HEK293T (cell line): Measurements from ENCODE around the gene ARHGDIB.

Experiments
- CTCF ChIA-PET: fragments of 350-600 bp; formaldehyde crosslinking; extraction: SDS; loops from one replicate; lab custom pipeline; 2021; ENCODE audit warnings: antibody characterized with exemption, inconsistent platforms; lab: Yijun Ruan, JAX
- POLR2A ChIA-PET: fragments of 350-600 bp; formaldehyde crosslinking; extraction: SDS; loops from one replicate; lab custom pipeline; 2020; ENCODE audit warnings: antibody characterized with exemption, inconsistent platforms; lab: Yijun Ruan, JAX
- DNase-seq: peaks from one replicate; pipeline ENCODE4 v3.0.0; 2012; ENCODE audit warnings: mixed read lengths; ENCODE audit errors: extremely low spot score
- ARNT ChIP-seq: fragments of 450-650 bp; IDR thresholded peaks from 2 replicates; pipeline ENCODE4 v1.6.1; 2017; ENCODE audit warnings: mild to moderate bottlenecking
- BHLHE40 ChIP-seq: fragments of 450-650 bp; IDR thresholded peaks from 2 replicates; pipeline ENCODE4 v1.6.1; 2016; ENCODE audit warnings: mild to moderate bottlenecking, moderate library complexity, borderline replicate concordance
- CTBP1 ChIP-seq: fragments of 450-650 bp; IDR thresholded peaks from 2 replicates; pipeline ENCODE4 v1.6.1; 2016; ENCODE audit warnings: borderline replicate concordance
- ELF4 ChIP-seq: fragments of 450-650 bp; IDR thresholded peaks from 2 replicates; pipeline ENCODE4 v1.6.1; 2017; ENCODE audit warnings: antibody characterized with exemption
- FOXA1 ChIP-seq: fragments of 450-650 bp; IDR thresholded peaks from 2 replicates; pipeline ENCODE4 v1.6.1; 2016; ENCODE audit warnings: mild to moderate bottlenecking
- FOXK2 ChIP-seq: fragments of 450-650 bp; IDR thresholded peaks from 2 replicates; pipeline ENCODE4 v1.6.1; 2016; ENCODE audit warnings: mild to moderate bottlenecking
- FOXM1 ChIP-seq: fragments of 450-650 bp; IDR thresholded peaks from 2 replicates; pipeline ENCODE4 v1.6.1; 2017; ENCODE audit warnings: mild to moderate bottlenecking, borderline replicate concordance
- HDGF ChIP-seq: fragments of 450-650 bp; IDR thresholded peaks from 2 replicates; pipeline ENCODE4 v1.6.1; 2017; ENCODE audit warnings: antibody characterized with exemption, borderline replicate concordance
- L3MBTL2 ChIP-seq: fragments of 450-650 bp; conservative IDR thresholded peaks from 2 replicates; pipeline ENCODE4 v1.6.1; 2016; ENCODE audit warnings: mild to moderate bottlenecking
- LEF1 ChIP-seq: fragments of 450-650 bp; IDR thresholded peaks from 2 replicates; pipeline ENCODE4 v1.6.1; 2017; ENCODE audit warnings: mild to moderate bottlenecking, borderline replicate concordance
- NFRKB ChIP-seq: fragments of 450-650 bp; IDR thresholded peaks from 2 replicates; pipeline ENCODE4 v1.6.1; 2016; ENCODE audit warnings: mild to moderate bottlenecking, moderate library complexity
- PKNOX1 ChIP-seq: fragments of 450-650 bp; IDR thresholded peaks from 2 replicates; pipeline ENCODE4 v1.6.1; 2016
- SP1 ChIP-seq: fragments of 450-650 bp; IDR thresholded peaks from 2 replicates; pipeline ENCODE4 v1.6.1; 2017
- SUZ12 ChIP-seq: fragments of 450-650 bp; IDR thresholded peaks from 2 replicates; pipeline ENCODE4 v1.6.1; 2016; ENCODE audit warnings: mild to moderate bottlenecking
- TARDBP ChIP-seq: fragments of 450-650 bp; IDR thresholded peaks from 2 replicates; pipeline ENCODE4 v1.6.1; 2016
- ZNF384 ChIP-seq: fragments of 450-650 bp; IDR thresholded peaks from 2 replicates; pipeline ENCODE4 v1.6.1; 2016

The ARHGDIB gene

DNA sequence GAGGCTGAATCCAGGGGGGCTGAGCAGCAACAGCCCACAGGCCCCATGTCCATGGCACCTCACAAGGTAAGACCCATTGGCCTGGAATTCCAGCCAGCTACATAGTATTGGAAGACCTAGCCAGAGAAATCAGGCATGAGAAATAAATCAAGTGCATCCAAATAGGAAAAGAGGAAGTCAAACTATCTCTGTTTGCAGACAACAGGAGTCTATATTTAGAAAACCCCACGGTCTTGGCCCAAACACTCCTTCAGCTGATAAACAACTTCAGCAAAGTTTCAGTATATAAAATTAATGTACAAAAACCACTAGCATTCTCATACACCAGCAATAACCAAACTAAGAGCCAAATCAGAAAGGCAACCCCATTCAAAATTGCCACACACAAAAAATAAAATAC lies 28.4 kb upstream of the ARHGDIB start:
- ChIA-PET POLR2A (no interaction called here), CTCF (no interaction called here)
- TF ChIP-seq ARNT = no peak
- no peak for DNase-seq

DNA sequence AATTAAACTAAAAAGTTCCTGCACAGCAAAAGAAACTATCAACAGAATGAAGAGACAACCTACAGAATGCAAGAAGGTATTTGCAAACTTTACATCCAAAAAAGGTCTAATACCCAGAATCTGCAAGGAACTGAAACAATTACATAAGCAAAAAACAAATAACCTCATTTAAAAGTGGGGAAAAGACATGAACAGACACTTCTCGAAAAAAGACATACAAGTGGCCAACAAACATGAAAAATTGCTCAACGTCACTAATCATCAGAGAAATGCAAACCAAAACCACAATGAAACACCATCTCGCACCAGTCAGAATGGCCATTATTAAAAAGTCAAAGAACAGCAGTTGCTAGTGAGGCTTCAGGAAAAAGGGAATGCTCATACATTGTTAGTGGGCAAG lies 26.6 kb upstream of the ARHGDIB start:
- no peak for TF ChIP-seq FOXM1
- no peak for TF ChIP-seq ARNT
- no peak for TF ChIP-seq PKNOX1
- TF ChIP-seq CTBP1 = no peak
- TF ChIP-seq L3MBTL2 = no peak
- TF ChIP-seq FOXA1 = no peak
- no peak for TF ChIP-seq ELF4
- no peak for TF ChIP-seq SP1
- TF ChIP-seq SUZ12 = no peak
- no peak for TF ChIP-seq BHLHE40
- TF ChIP-seq LEF1 = no peak
- no peak for TF ChIP-seq NFRKB
- TF ChIP-seq FOXK2 = no peak
- TF ChIP-seq HDGF = no peak
- CTCF ChIA-PET = no interaction called here
- POLR2A ChIA-PET = no interaction called here
- no peak for DNase-seq

- TF ChIP-seq ZNF384 (no peak), HDGF (no peak), ELF4 (no peak), NFRKB (no peak), SUZ12 (no peak), PKNOX1 (no peak), ARNT (no peak), FOXM1 (no peak), FOXK2 (no peak), FOXA1 (no peak)
- no peak for DNase-seq
- POLR2A ChIA-PET = no interaction called here
- CTCF ChIA-PET = no interaction called here
These were observed 25.0 kb upstream of the ARHGDIB start for GRCh38 chr12:14986449-14986848.

GRCh38 chr12:14984766-14985285 lies 23.4 kb upstream of the ARHGDIB start:
- no peak for DNase-seq
- POLR2A ChIA-PET = interaction anchor here (0.9 kb wide), 1 partner anchor 215 kb away, joined by 3 read pairs; no protein-coding TSS in a partner anchor
- TF ChIP-seq CTBP1 = no peak
- TF ChIP-seq BHLHE40 = no peak
- no peak for TF ChIP-seq FOXM1
- no peak for TF ChIP-seq SUZ12
- TF ChIP-seq FOXA1 = no peak
- TF ChIP-seq TARDBP = no peak
- TF ChIP-seq FOXK2 = no peak
- TF ChIP-seq SP1 = no peak
- no peak for TF ChIP-seq ZNF384
- no peak for TF ChIP-seq ARNT
- TF ChIP-seq PKNOX1 = no peak
- TF ChIP-seq L3MBTL2 = no peak
- no peak for TF ChIP-seq LEF1
- no peak for TF ChIP-seq HDGF
- TF ChIP-seq NFRKB = no peak
- CTCF ChIA-PET = interaction anchor here (0.6 kb wide), 1 partner anchor 126 kb away, joined by 5 read pairs; no protein-coding TSS in a partner anchor

DNA sequence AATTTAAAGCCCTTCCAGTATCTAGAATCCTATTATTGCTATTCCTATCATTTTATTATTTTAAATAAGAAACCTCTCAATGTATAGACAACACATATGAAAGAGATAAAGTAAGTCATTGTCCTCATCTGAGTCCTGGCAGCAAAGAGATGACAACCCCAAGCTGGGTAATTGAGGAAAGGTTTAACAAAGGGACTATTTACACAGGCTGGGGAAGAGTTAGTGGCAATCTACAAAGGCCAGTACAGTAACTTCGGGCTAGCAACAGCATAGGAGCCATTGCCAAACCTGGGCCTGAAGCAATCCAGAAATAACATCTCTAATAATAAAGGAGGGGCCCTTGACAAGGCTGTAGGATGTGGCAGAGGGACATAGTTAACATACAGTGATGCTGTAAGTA lies 22.6 kb upstream of the ARHGDIB start:
- no peak for DNase-seq
- ChIA-PET POLR2A (no interaction called here), CTCF (no interaction called here)
- TF ChIP-seq ELF4 = no peak
- no peak for TF ChIP-seq HDGF
- no peak for TF ChIP-seq SP1
- TF ChIP-seq SUZ12 = no peak
- no peak for TF ChIP-seq TARDBP
- TF ChIP-seq NFRKB = no peak
- no peak for TF ChIP-seq FOXM1
- no peak for TF ChIP-seq ARNT
- no peak for TF ChIP-seq LEF1
- no peak for TF ChIP-seq ZNF384
- TF ChIP-seq CTBP1 = no peak
- TF ChIP-seq BHLHE40 = no peak
- TF ChIP-seq FOXK2 = no peak
- no peak for TF ChIP-seq PKNOX1

GRCh38 chr12:14982991-14983390 lies 21.6 kb upstream of the ARHGDIB start:
- CTCF ChIA-PET = no interaction called here
- POLR2A ChIA-PET = no interaction called here
- TF ChIP-seq LEF1 (no peak), ZNF384 (no peak), TARDBP (no peak), SUZ12 (no peak), L3MBTL2 (no peak), FOXA1 (no peak), BHLHE40 (no peak), PKNOX1 (no peak), SP1 (no peak), HDGF (no peak), ELF4 (no peak), ARNT (no peak), NFRKB (no peak), FOXM1 (no peak), CTBP1 (no peak), FOXK2 (no peak)
- DNase-seq = no peak
